GM10248 (cell line): ENCODE data around the gene ITGB7.

ENCODE experiments used
- CTCF ChIA-PET: fragments of 300-600 bp; sonication (Branson Sonifier 250); formaldehyde crosslinking; extraction: SDS; loops from one replicate; lab custom pipeline; 2021; ENCODE audit warnings: antibody characterized with exemption; lab: Yijun Ruan, JAX
- POLR2A ChIA-PET: fragments of 350-650 bp; sonication (Branson Sonifier 250); formaldehyde crosslinking; extraction: SDS; loops from one replicate; lab custom pipeline; 2020; ENCODE audit warnings: antibody characterized with exemption; lab: Yijun Ruan, JAX
- DNase-seq: peaks from one replicate; pipeline ENCODE4 v3.0.0; 2012; ENCODE audit errors: extremely low spot score
- TF ChIP-seq, protein P1 (sequence below): IDR thresholded peaks from 2 replicates; pipeline ENCODE4 v1.5.1; 2012; ENCODE audit warnings: mild to moderate bottlenecking, low read depth; ENCODE audit errors: extremely low read depth, missing control alignments, control extremely low read depth

Gene ITGB7

DNA sequence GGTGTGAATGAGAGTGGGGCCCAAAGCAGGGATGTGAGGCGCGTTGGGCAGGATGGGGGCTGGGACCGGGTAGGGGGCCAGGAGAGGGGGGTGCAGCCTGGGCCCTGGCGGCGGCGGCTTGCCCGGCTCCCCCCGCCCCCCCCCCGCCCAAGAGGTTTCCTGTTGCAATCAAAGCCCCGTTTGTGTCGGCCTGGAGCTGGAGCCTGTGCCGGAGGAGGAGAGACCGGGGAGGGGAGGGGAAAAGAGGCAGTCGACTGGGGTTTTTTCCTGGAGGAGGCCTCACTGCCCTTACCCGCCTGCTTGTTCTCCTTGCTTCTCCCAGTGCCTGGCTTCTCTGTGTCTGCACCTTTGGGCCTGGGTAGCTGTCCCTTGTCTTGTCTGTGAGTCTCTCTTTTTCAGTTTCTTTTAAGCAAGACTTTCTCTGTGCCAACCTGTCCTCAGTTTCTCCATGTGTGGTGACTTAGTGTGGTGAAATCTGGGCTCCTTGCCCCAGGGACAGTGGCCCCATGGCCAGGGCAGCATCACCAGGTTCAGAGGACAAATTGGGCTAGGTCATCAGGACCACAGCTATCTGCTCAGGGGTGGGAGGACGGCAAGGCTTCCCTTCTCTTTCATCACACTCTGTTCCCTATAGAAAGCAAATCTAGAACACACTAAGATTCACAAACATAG, 16.5 kb upstream of the ITGB7 start:
- POLR2A ChIA-PET = interaction anchor here (0.6 kb wide), 1 partner anchor 154 kb away, joined by 5 read pairs; no protein-coding TSS in a partner anchor
- CTCF ChIA-PET = interaction anchor here (1.0 to 1.6 kb wide), 2 partner anchors 10 to 28 kb away, joined by 3 to 5 read pairs; no protein-coding TSS in a partner anchor

DNA sequence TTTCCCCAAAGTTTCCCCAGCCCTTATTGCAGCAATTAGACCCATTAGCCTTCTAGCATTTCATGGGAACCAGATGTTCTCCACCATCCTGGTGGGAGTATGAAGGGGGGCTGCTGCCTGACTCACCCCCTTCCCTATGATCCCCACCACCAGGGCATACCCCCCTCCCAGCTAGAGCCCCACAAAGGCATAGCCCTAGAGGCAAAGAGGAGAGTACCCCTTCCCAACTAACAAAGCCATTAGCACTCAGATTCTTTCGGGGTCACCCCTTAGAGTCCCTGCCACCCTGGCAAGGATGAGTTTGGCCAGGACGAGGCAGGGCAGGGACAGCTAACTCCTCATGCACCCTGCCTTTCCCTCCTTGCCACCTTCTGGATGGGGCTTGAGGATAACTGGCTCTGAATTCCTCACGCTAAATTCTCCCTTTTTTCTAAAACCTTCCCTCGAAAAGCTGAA, 15.8 kb upstream of the ITGB7 start:
- CTCF ChIA-PET = interaction anchor here (1.0 to 1.6 kb wide), 2 partner anchors 9 to 28 kb away, joined by 3 to 5 read pairs; no protein-coding TSS in a partner anchor
- no peak for DNase-seq
- TF ChIP-seq, protein P1, sequence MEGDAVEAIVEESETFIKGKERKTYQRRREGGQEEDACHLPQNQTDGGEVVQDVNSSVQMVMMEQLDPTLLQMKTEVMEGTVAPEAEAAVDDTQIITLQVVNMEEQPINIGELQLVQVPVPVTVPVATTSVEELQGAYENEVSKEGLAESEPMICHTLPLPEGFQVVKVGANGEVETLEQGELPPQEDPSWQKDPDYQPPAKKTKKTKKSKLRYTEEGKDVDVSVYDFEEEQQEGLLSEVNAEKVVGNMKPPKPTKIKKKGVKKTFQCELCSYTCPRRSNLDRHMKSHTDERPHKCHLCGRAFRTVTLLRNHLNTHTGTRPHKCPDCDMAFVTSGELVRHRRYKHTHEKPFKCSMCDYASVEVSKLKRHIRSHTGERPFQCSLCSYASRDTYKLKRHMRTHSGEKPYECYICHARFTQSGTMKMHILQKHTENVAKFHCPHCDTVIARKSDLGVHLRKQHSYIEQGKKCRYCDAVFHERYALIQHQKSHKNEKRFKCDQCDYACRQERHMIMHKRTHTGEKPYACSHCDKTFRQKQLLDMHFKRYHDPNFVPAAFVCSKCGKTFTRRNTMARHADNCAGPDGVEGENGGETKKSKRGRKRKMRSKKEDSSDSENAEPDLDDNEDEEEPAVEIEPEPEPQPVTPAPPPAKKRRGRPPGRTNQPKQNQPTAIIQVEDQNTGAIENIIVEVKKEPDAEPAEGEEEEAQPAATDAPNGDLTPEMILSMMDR = no peak
- POLR2A ChIA-PET = no interaction called here

More for the DNA sequence above, 16.5 kb upstream of the ITGB7 start:
- DNase-seq = no peak
- TF ChIP-seq, protein P1 = no peak

DNA sequence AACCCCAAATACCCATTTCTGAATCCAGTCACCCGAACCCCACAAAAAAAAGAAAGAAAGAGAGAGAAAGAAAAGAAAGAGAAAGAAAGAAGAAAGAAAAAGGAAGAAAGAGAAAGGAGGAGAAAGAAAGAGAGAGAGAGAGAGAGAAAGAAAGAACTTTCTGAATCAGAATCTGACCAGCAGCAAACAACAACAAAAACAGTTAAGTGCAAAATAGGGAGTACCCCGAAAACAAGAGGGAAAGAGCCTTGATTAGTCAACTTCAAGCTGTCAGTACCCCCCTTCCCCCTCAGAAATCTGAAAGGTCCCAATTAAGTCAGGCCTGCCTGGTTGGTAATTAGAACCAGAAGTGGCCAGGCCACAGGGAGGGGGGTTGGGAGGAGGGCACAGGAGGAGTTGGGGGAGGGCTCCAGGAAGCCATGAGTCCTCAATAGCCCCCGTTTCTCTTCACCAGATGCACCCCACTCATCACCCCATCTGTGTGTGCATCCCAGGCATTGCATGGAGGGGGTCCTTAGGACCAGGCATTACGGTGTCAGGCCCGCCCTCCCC, 15.2 kb upstream of the ITGB7 start:
- CTCF ChIA-PET = interaction anchor here (1.6 to 17.4 kb wide), 2 partner anchors 9 to 102 kb away, joined by 5 to 206 read pairs; partner anchors contain the start of gene AAAS
- DNase-seq = no peak
- POLR2A ChIA-PET = no interaction called here
- TF ChIP-seq, protein P1 = no peak

DNA sequence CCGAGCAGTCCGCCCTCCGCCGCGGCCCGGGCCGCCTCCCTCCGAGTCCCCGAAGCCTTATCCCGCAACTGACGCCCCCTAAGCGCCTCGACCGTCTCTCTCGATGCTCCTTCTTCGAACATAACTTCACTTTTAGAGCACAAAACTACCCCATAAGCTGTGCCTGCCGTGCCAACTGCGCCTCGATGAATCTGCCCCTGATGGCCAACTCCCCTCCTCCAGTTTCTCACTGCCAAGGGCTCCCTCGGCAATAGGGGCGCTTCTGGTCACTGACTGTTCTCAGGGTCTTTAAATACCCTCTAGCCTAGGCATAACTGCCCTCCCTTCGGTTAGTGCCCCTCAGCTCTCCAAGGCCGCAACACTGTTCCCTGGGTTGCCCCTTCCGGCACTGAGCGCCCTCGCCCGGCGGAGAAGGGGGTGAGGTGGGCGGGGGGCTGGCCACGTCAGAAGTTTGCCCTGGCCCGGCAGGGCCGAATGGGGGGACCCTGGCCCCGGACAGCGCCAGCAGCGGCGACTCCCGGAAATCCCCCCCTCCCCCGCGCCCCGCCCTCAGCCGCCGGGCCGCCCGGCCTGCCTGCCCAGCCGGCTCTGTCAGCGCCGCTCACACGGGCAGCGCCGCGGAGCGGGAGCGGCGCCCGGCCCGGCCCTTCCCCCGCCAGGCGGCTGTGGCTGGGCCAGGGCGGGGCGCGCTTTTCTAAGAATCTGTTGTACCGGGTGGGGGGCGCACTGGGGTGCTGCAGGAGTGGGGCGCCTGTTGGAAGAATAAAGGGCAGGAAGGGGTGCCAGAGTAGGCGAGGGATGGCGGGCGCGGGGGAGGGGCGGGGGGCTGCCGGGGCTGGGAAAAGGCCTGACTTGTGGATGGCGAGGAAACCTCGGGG, 14.4 kb upstream of the ITGB7 start:
- peak; percentile 78 for DNase-seq
- POLR2A ChIA-PET = interaction anchor here (1.7 kb wide), 1 partner anchor 46 kb away, joined by 3 read pairs; no protein-coding TSS in a partner anchor
- TF ChIP-seq, protein P1 = peak; percentile 30
- CTCF ChIA-PET = interaction anchor here (0.7 to 17.4 kb wide), 7 partner anchors 11 to 102 kb away, joined by 3 to 206 read pairs (median 5); partner anchors contain the start of genes AAAS, ESPL1 and MYG1

DNA sequence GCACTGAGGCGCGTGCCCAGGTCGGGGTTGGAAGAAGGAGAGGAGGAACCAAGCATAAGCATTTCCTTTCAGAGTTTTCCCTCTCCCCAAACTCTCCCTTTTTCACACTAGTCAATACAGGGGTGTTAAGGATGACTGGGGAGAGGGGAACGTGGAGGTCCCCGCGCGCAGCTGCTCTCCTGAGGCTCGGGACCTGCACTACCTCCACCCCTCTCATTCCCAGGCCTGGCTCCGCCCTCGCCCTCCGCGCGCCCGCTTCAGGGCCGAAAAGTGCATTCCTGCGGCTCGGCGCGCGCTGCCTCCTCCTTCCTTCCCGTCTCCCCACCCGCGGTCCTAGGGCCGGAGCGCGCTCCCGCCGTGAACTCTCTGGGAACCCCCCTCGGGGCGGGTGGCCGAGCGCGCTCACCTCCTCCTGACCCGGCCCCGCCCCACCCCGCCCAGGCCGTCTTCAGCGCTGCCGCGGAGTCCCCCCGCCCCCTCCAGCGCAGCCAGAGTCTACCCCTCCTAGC, 13.7 kb upstream of the ITGB7 start:
- POLR2A ChIA-PET = interaction anchor here (0.6 to 1.8 kb wide), 8 partner anchors 38 to 100 kb away, joined by 3 to 5 read pairs (median 4); partner anchors contain the start of genes CSAD, MYG1, PFDN5 and ZNF740
- CTCF ChIA-PET = interaction anchor here (0.7 to 17.4 kb wide), 11 partner anchors 9 to 131 kb away, joined by 3 to 206 read pairs (median 4); partner anchors contain the start of genes AAAS, ESPL1 and MYG1
- TF ChIP-seq, protein P1 = no peak
- peak; percentile 94 for DNase-seq
